CD4-positive, CD25-positive, alpha-beta regulatory T cell (primary cell): ENCODE data around the gene IGSF3. TPM values are rescaled to one million over a fixed set of nuclear protein-coding genes. Genes with fewer than 3 reads are reported as not detected.
"Not testable (repeated sequence)": the region's sequence is repeated elsewhere in the genome, so short reads cannot be mapped to it uniquely, and the experiment has no call there.

ENCODE experiments used
- ATAC-seq, 2 donors: fragments of 150-1000 bp; cut with Tn5 transposase; one replicate each; pipeline ENCODE4 v1.10.0; 2021; ENCODE audit warnings: low read depth in 2 of 2, moderate number of reproducible peaks in 2 of 2, moderate library complexity in 1 of 2
- DNase-seq, 3 donors: peaks; one replicate each; pipeline versions ENCODE4 v3.0.0 to v3.0.0-alpha.2; 2012 to 2022; ENCODE audit warnings: mixed read lengths in 1 of 3
- H3K27ac ChIP-seq: one replicate; pipeline ENCODE4 v1.7.0; 2013; ENCODE audit warnings: mild to moderate bottlenecking, low read length; ENCODE audit not compliant: insufficient read depth, poor library complexity, severe bottlenecking
- H3K27me3 ChIP-seq: one replicate; pipeline ENCODE4 v1.7.0; 2013; ENCODE audit warnings: low read length; ENCODE audit not compliant: control insufficient read depth, insufficient read depth
- H3K36me3 ChIP-seq: one replicate; pipeline ENCODE4 v1.7.0; 2013; ENCODE audit warnings: mild to moderate bottlenecking, low read length, moderate library complexity; ENCODE audit not compliant: control insufficient read depth, insufficient read depth
- H3K4me1 ChIP-seq: 2 replicates; pipeline ENCODE4 v1.7.0; 2013; ENCODE audit warnings: mild to moderate bottlenecking, low read length; ENCODE audit not compliant: insufficient read depth, control insufficient read depth, poor library complexity, severe bottlenecking
- H3K4me3 ChIP-seq: one replicate; pipeline ENCODE4 v1.7.0; 2013; ENCODE audit warnings: low read depth, mild to moderate bottlenecking, low read length, moderate library complexity
- H3K9me3 ChIP-seq, 2 experiments: 1 replicate in 1 of 2; 2 replicates in 1 of 2; pipeline ENCODE4 v1.7.0; 2013; ENCODE audit warnings: low read length in 2 of 2, mild to moderate bottlenecking in 1 of 2, moderate library complexity in 1 of 2; ENCODE audit not compliant: control insufficient read depth in 2 of 2
- H3K27ac Mint-ChIP-seq, 3 donors: one replicate each; pipeline ENCODE4 v1.8.0; 2020 to 2022; ENCODE audit warnings: mild to moderate bottlenecking in 3 of 3, mixed read lengths in 3 of 3, moderate library complexity in 2 of 3
- H3K27me3 Mint-ChIP-seq: one replicate; pipeline ENCODE4 v1.8.0; 2022; ENCODE audit warnings: mild to moderate bottlenecking, mixed read lengths
- H3K36me3 Mint-ChIP-seq: one replicate; pipeline ENCODE4 v1.8.0; 2020; ENCODE audit warnings: mixed read lengths
- H3K4me1 Mint-ChIP-seq, 4 donors: one replicate each; pipeline ENCODE4 v1.8.0; 2020 to 2022; ENCODE audit warnings: mixed read lengths in 4 of 4, mild to moderate bottlenecking in 1 of 4
- H3K4me3 Mint-ChIP-seq, 4 donors: one replicate each; pipeline ENCODE4 v1.8.0; 2020 to 2022; ENCODE audit warnings: mild to moderate bottlenecking in 4 of 4, mixed read lengths in 4 of 4, moderate library complexity in 3 of 4
- H3K9me3 Mint-ChIP-seq, 7 donors: one replicate each; pipeline ENCODE4 v1.8.0; 2020 to 2022; ENCODE audit warnings: mixed read lengths in 7 of 7, mild to moderate bottlenecking in 3 of 7, moderate library complexity in 2 of 7
- polyA plus RNA-seq, 4 donors: library from polyadenylated mRNA; unstranded; fragments of 300-500 nt; fragmentation: Illumina TruSeq; gene quantifications; one replicate each; pipeline ENCODE4 v1.2.3, GENCODE V29; 2021
- total RNA-seq: library from RNA; stranded (reverse); gene quantifications from one replicate; pipeline ENCODE4 v1.2.3, GENCODE V29; 2022

Gene IGSF3
- total and polyA plus RNA-seq, 5 donors from 2014 or later, result 0.03 to 0.42 (median 0.21) TPM; not detected in 1

GRCh38 chr1:116658645-116659044 lies 8.9 kb downstream of the IGSF3 start:
- not testable (repeated sequence) for H3K27ac ChIP-seq, H3K27me3 Mint-ChIP-seq, H3K4me3 ChIP-seq, H3K36me3 ChIP-seq, DNase-seq, H3K27me3 ChIP-seq, H3K4me1 ChIP-seq, H3K9me3 Mint-ChIP-seq, H3K4me1 Mint-ChIP-seq, H3K36me3 Mint-ChIP-seq, H3K4me3 Mint-ChIP-seq, H3K9me3 ChIP-seq, ATAC-seq
- peak overlapping the region in 1 of 3 donors; percentile 72 for H3K27ac Mint-ChIP-seq

GRCh38 chr1:116657836-116658235 lies 9.7 kb downstream of the IGSF3 start:
- not testable (repeated sequence) for H3K4me1 Mint-ChIP-seq, H3K9me3 ChIP-seq, H3K27ac Mint-ChIP-seq, ATAC-seq, H3K27me3 ChIP-seq, H3K9me3 Mint-ChIP-seq, H3K36me3 Mint-ChIP-seq, DNase-seq, H3K4me1 ChIP-seq, H3K4me3 Mint-ChIP-seq, H3K27ac ChIP-seq, H3K27me3 Mint-ChIP-seq, H3K4me3 ChIP-seq, H3K36me3 ChIP-seq

- H3K4me3 Mint-ChIP-seq, result no peak overlapping the region
- H3K27ac ChIP-seq, result no peak overlapping the region
- no peaks in the 10 kb centered on the region for H3K4me1 Mint-ChIP-seq
- no peaks in the 10 kb centered on the region for H3K27me3 ChIP-seq
- H3K4me1 ChIP-seq, result no peaks in the 10 kb centered on the region
- H3K27ac Mint-ChIP-seq, result no peak overlapping the region
- H3K36me3 Mint-ChIP-seq, result no peaks in the 10 kb centered on the region
- no peak for DNase-seq
- no peaks in the 10 kb centered on the region for H3K9me3 Mint-ChIP-seq
- ATAC-seq, result no peak
- H3K36me3 ChIP-seq, result no peaks in the 10 kb centered on the region
- no peak overlapping the region for H3K4me3 ChIP-seq
- peaks cover 8% of the 10 kb centered on the region for H3K27me3 Mint-ChIP-seq
- H3K9me3 ChIP-seq, result no peaks in the 10 kb centered on the region
These were observed 13.2 kb downstream of the IGSF3 start for GRCh38 chr1:116654351-116654750.

- DNase-seq, ATAC-seq, H3K4me3 Mint-ChIP-seq, H3K9me3 Mint-ChIP-seq, H3K36me3 ChIP-seq, H3K4me1 ChIP-seq, H3K36me3 Mint-ChIP-seq, H3K27me3 Mint-ChIP-seq, H3K27ac Mint-ChIP-seq, H3K27me3 ChIP-seq, H3K9me3 ChIP-seq, H3K4me3 ChIP-seq, H3K4me1 Mint-ChIP-seq, H3K27ac ChIP-seq: not testable (repeated sequence)
These were observed 14.9 kb downstream of the IGSF3 start for GRCh38 chr1:116652598-116652997.

DNA sequence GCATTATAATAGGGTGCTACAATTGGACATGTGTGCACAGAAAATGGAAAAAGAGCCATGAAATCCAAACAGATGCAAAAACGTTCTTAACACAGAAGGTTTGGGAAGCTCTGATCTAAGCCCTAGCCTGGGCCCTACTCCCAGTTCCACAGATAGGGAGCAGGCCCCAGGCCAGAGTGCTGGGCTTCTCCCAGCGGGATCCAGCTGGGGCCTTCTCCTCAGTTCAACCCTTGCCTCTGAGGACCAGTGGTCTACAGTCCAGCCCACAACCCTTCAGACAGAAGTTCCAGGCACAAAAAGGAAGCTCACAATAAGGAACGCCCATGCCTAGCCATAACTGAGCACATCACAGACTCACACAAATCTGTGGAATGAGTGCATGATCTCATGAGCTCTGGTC lies 16.8 kb downstream of the IGSF3 start:
- not testable (repeated sequence) for H3K4me1 ChIP-seq, H3K4me1 Mint-ChIP-seq, H3K27ac ChIP-seq, H3K27me3 ChIP-seq, H3K4me3 ChIP-seq, H3K9me3 ChIP-seq, H3K27ac Mint-ChIP-seq, H3K36me3 Mint-ChIP-seq, DNase-seq, H3K36me3 ChIP-seq, H3K9me3 Mint-ChIP-seq, ATAC-seq, H3K27me3 Mint-ChIP-seq, H3K4me3 Mint-ChIP-seq

GRCh38 chr1:116649041-116649440 lies 18.5 kb downstream of the IGSF3 start:
- H3K27ac Mint-ChIP-seq, ATAC-seq, H3K36me3 Mint-ChIP-seq, DNase-seq, H3K9me3 Mint-ChIP-seq, H3K4me1 ChIP-seq, H3K9me3 ChIP-seq, H3K4me1 Mint-ChIP-seq, H3K4me3 Mint-ChIP-seq, H3K27ac ChIP-seq, H3K36me3 ChIP-seq, H3K4me3 ChIP-seq, H3K27me3 ChIP-seq, H3K27me3 Mint-ChIP-seq: not testable (repeated sequence)

GRCh38 chr1:116648325-116648724 lies 19.2 kb downstream of the IGSF3 start:
- not testable (repeated sequence) for ATAC-seq, H3K4me1 Mint-ChIP-seq, DNase-seq, H3K27ac ChIP-seq, H3K36me3 ChIP-seq, H3K27ac Mint-ChIP-seq, H3K9me3 ChIP-seq, H3K4me1 ChIP-seq, H3K36me3 Mint-ChIP-seq, H3K4me3 Mint-ChIP-seq, H3K27me3 ChIP-seq, H3K4me3 ChIP-seq, H3K9me3 Mint-ChIP-seq, H3K27me3 Mint-ChIP-seq

DNA sequence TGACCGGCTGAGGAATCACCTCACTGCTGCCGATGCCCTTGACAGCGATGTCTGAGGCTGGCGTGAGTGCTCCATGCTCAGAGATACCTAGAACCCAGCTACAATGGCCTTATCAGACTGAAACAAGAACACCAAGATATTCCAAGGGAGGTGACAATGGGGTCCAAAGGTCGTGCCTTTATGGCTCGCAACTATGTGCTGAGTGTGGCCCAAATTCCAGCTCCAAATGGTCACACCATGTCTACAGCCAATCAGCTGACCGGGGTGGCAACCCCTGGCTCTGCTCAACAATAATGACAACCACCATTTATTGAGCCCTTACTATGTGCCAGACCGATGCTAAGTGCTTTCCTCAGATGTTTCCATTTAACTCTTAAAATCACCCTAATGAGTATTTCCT lies 20.3 kb downstream of the IGSF3 start:
- H3K27me3 ChIP-seq, H3K4me3 ChIP-seq, H3K9me3 ChIP-seq, ATAC-seq, H3K27ac ChIP-seq, DNase-seq, H3K27ac Mint-ChIP-seq, H3K4me1 Mint-ChIP-seq, H3K9me3 Mint-ChIP-seq, H3K36me3 Mint-ChIP-seq, H3K4me3 Mint-ChIP-seq, H3K4me1 ChIP-seq, H3K36me3 ChIP-seq: not testable (repeated sequence)
- H3K27me3 Mint-ChIP-seq, result peaks cover 12% of the 10 kb centered on the region
